GM13976 (cell line): ENCODE data around the gene LINGO4.

Experiments
- DNase-seq: peaks from one replicate; pipeline ENCODE4 v3.0.0; 2012; ENCODE audit warnings: low spot score
- CTCF ChIP-seq: IDR thresholded peaks from 2 replicates; pipeline ENCODE4 v1.5.1; 2012; ENCODE audit warnings: borderline replicate concordance, mild to moderate bottlenecking; ENCODE audit not compliant: insufficient read depth; ENCODE audit errors: extremely low read depth, missing control alignments, control extremely low read depth
- in situ Hi-C: fragments of 300-500 bp; cut with MboI; formaldehyde crosslinking; loops from one replicate; pipeline ENCODE4 v1.12.0; 2022; ENCODE audit warnings: low sequenced_read_pairs, mixed read lengths, inconsistent platforms; ENCODE audit not compliant: unreplicated experiment

The LINGO4 gene

GRCh38 chr1:151840421-151840820 lies 35.2 kb upstream of the LINGO4 start:
- DNase-seq = no peak
- TF ChIP-seq CTCF = no peak
- in situ Hi-C loops = no loop called here

- in situ Hi-C loops = no loop called here
- DNase-seq = peak; percentile 85
- TF ChIP-seq CTCF = no peak
Measured at GRCh38 chr1:151839457-151840403, 34.5 kb upstream of the LINGO4 start, which contains the start of gene C2CD4D. C2CD4D (minus strand) TSS chr1:151839820; CDS start chr1:151838989, 831 bp downstream.

- in situ Hi-C loops = no loop called here
- no peak for TF ChIP-seq CTCF
- DNase-seq = no peak
Measured at GRCh38 chr1:151839082-151839412, 33.8 kb upstream of the LINGO4 start.

- TF ChIP-seq CTCF = no peak
Measured at GRCh38 chr1:151838222-151839081, 33.2 kb upstream of the LINGO4 start.

GRCh38 chr1:151837884-151838221 lies 32.6 kb upstream of the LINGO4 start:
- in situ Hi-C loops = no loop called here
- DNase-seq = no peak
- no peak for TF ChIP-seq CTCF

More at GRCh38 chr1:151838222-151839081, 33.2 kb upstream of the LINGO4 start:
- in situ Hi-C loops = no loop called here
- peak; percentile 77 for DNase-seq

- no peak for TF ChIP-seq CTCF
- in situ Hi-C loops = no loop called here
- DNase-seq = no peak
Measured at GRCh38 chr1:151837197-151837596, 32.0 kb upstream of the LINGO4 start.
